DOHH2 (cell line): ENCODE results near the gene JMJD6.

ENCODE experiments used
- H3F3A ChIP-seq: fragments of 200-600 bp; sonication (generic), shearing (Covaris generic); 2 replicates; pipeline ENCODE4 v1.6.0; 2016; ENCODE audit warnings: antibody characterized with exemption, mild to moderate bottlenecking; ENCODE audit not compliant: control insufficient read depth, insufficient read depth
- H3K27ac ChIP-seq: fragments of 200-600 bp; sonication (generic); 2 replicates; pipeline ENCODE4 v1.5.1; 2014; ENCODE audit warnings: low read depth, mild to moderate bottlenecking, low read length, moderate library complexity
- H3K27me3 ChIP-seq: fragments of 200-600 bp; sonication (generic); 2 replicates; pipeline ENCODE4 v1.6.1; 2014; ENCODE audit warnings: mild to moderate bottlenecking, low read length, mixed read lengths; ENCODE audit not compliant: control insufficient read depth
- H3K36me3 ChIP-seq: fragments of 200-600 bp; sonication (generic); 2 replicates; pipeline ENCODE4 v1.6.1; 2014; ENCODE audit warnings: mild to moderate bottlenecking, low read length, moderate library complexity, mixed read lengths; ENCODE audit not compliant: control insufficient read depth
- H3K4me1 ChIP-seq: fragments of 200-600 bp; sonication (generic); 2 replicates; pipeline ENCODE4 v1.6.1; 2014; ENCODE audit warnings: mild to moderate bottlenecking, low read length, mixed read lengths; ENCODE audit not compliant: control insufficient read depth
- H3K4me2 ChIP-seq: fragments of 200-600 bp; sonication (generic); 2 replicates; pipeline ENCODE4 v1.6.0; 2014; ENCODE audit warnings: mild to moderate bottlenecking, low read length, moderate library complexity
- H3K4me3 ChIP-seq: fragments of 200-600 bp; sonication (generic); 2 replicates; pipeline ENCODE4 v1.5.1; 2014; ENCODE audit warnings: mild to moderate bottlenecking, low read length, mixed read lengths
- H3K79me2 ChIP-seq: fragments of 200-600 bp; sonication (generic); 2 replicates; pipeline ENCODE4 v1.6.1; 2014; ENCODE audit warnings: mild to moderate bottlenecking, low read length, mixed read lengths; ENCODE audit not compliant: control insufficient read depth
- H3K9me2 ChIP-seq: fragments of 200-600 bp; sonication (generic); replicated peaks from 2 replicates; pipeline ENCODE4 v1.6.1; 2014; ENCODE audit warnings: mild to moderate bottlenecking, low read length, mixed read lengths; ENCODE audit not compliant: control insufficient read depth
- H3K9me3 ChIP-seq: fragments of 200-600 bp; sonication (generic); 2 replicates; pipeline ENCODE4 v1.6.1; 2014; ENCODE audit warnings: antibody characterized with exemption, low read length, mixed read lengths; ENCODE audit not compliant: control insufficient read depth, insufficient read depth
- H4K20me1 ChIP-seq: fragments of 200-600 bp; sonication (generic); 2 replicates; pipeline ENCODE4 v1.6.0; 2014; ENCODE audit warnings: low read depth, mild to moderate bottlenecking, antibody characterized with exemption, low read length, moderate library complexity; ENCODE audit not compliant: control insufficient read depth, insufficient read depth
- CTCF ChIP-seq: fragments of 200-600 bp; sonication (generic); IDR thresholded peaks from one replicate; pipeline ENCODE4 v1.5.1; 2014; ENCODE audit warnings: antibody characterized with exemption, mild to moderate bottlenecking, low read depth, low read length; ENCODE audit not compliant: poor library complexity, severe bottlenecking
- EZH2phosphoT487 ChIP-seq: fragments of 200-600 bp; sonication (generic); IDR thresholded peaks from 2 replicates; pipeline ENCODE4 v1.6.1; 2017; ENCODE audit warnings: borderline replicate concordance, mild to moderate bottlenecking, antibody characterized with exemption, low read length, moderate library complexity, mixed read lengths

JMJD6 gene

GRCh38 chr17:76670020-76670717 lies 56.2 kb downstream of the JMJD6 start:
- Histone ChIP-seq H3K36me3 (peaks cover 4% of the 10 kb centered on the region; the same call in 1 of the 2 replicates), H4K20me1 (no peaks in the 10 kb centered on the region), H3K9me2 (no peaks in the 10 kb centered on the region), H3K4me1 (peaks cover 19% of the 10 kb centered on the region), H3F3A (no peaks in the 10 kb centered on the region), H3K4me3 (no peak overlapping the region), H3K27me3 (peaks cover 17% of the 10 kb centered on the region), H3K9me3 (no peaks in the 10 kb centered on the region; the same call in 1 of the 2 replicates), H3K27ac (no peak overlapping the region), H3K79me2 (peaks cover 8% of the 10 kb centered on the region), H3K4me2 (no peak overlapping the region)
- TF ChIP-seq CTCF (no peak), EZH2phosphoT487 (no peak)
